Measurements from ENCODE around the gene SETD7. TPM values are rescaled to one million over a fixed set of nuclear protein-coding genes. Genes with fewer than 3 reads are reported as not detected.
"Not testable (repeated sequence)": the region's sequence is repeated elsewhere in the genome, so short reads cannot be mapped to it uniquely, and the experiment has no call there.

SETD7 gene
- total RNA-seq, 1 donor from 2014 or later: 51.8 TPM

GRCh38 chr4:139450586-139450985, 105.4 kb downstream of the SETD7 start:
- H3K27ac ChIP-seq: no peak overlapping the region
- DNase-seq (ENCODE audit: extremely low spot score in 2 of 2): no peak
- H3K4me1 ChIP-seq: peaks cover 28% of the 10 kb centered on the region
- no peaks in the 10 kb centered on the region for H3K27me3 ChIP-seq
- intact Hi-C loops (cut with DNase I): no loop called here
- no peaks in the 10 kb centered on the region for H3K36me3 ChIP-seq
- no peak overlapping the region for H3K4me3 ChIP-seq
- no peaks in the 10 kb centered on the region for H3K9me3 ChIP-seq
- TF ChIP-seq POLR2AphosphoS5 (IDR thresholded peaks at IDR 0.05; ENCODE audit: insufficient read depth in 1 of 2, low read depth in 1 of 2) (no peak), POLR2A (IDR thresholded peaks at IDR 0.05) (no peak), CTCF (IDR thresholded peaks at IDR 0.05) (no peak)

- DNase-seq (ENCODE audit: extremely low spot score in 2 of 2); H3K27me3 ChIP-seq; H3K27ac ChIP-seq; H3K4me1 ChIP-seq; H3K4me3 ChIP-seq; H3K36me3 ChIP-seq; intact Hi-C loops (cut with DNase I); H3K9me3 ChIP-seq: not testable (repeated sequence)
Measured at GRCh38 chr4:139447078-139447477, 108.9 kb downstream of the SETD7 start.

Other genes with a start within 250 kb of the SETD7 start
- gene RAB33B, start 102.1 kb downstream of the SETD7 start, total RNA-seq: 10.1 TPM
- gene MGST2, start 109.6 kb upstream of the SETD7 start, total RNA-seq: 78.3 TPM

All from vagina (tissue), 2 donors.